ENCODE results near the gene ARMC2.

GRCh38 chr6:108982154-108983113, 134.2 kb downstream of the ARMC2 start:
- TF ChIP-seq CTCF (IDR thresholded peaks at IDR 0.05) = no peak
- TF ChIP-seq EZH2 (IDR thresholded peaks at IDR 0.05; ENCODE audit: borderline replicate concordance, insufficient read depth, low read depth, low read length, poor library complexity, severe bottlenecking) = no peak

Measured in B cell (primary cell).